NCI-H2029 treated with DMSO at 0.1 percent for 48 hours (cell line): ENCODE results near the gene PRRT1.
"Not testable (repeated sequence)": the region's sequence is repeated elsewhere in the genome, so short reads cannot be mapped to it uniquely, and the experiment has no call there.

Source experiments
- DNase-seq: peaks from one replicate; lab custom pipeline; 2025; lab: John Stamatoyannopoulos, UW

Gene PRRT1

DNA sequence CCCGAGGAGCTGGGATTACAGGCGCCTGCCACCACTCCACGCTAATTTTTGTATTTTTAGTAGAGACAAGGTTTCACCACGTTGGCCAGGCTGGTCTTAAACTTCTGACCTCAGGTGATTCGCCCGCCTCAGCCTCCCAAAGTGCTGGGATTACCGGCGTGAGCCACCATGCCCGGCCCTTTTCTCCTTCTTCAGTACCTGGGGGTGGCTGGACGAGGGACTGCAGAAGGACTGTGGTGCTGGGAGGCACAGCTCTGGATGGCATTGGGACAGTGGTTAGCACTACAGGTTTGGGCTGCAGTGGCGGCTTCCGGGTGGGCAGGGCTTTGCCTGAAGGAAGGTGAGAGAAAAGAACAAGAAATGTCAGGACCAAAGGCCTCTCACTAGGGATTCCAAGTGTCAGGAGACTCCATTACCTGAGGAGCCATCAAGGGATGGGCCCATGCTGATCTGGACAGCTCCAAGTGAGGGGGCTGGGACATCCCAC, 31.1 kb downstream of the PRRT1 start:
- DNase-seq = no peak

- no peak for DNase-seq
Measured at GRCh38 chr6:32118782-32119628, 32.7 kb downstream of the PRRT1 start.

- no peak for DNase-seq
Measured at GRCh38 chr6:32117461-32117860, 34.3 kb downstream of the PRRT1 start.

GRCh38 chr6:32116674-32117073, 35.1 kb downstream of the PRRT1 start:
- DNase-seq = no peak

DNA sequence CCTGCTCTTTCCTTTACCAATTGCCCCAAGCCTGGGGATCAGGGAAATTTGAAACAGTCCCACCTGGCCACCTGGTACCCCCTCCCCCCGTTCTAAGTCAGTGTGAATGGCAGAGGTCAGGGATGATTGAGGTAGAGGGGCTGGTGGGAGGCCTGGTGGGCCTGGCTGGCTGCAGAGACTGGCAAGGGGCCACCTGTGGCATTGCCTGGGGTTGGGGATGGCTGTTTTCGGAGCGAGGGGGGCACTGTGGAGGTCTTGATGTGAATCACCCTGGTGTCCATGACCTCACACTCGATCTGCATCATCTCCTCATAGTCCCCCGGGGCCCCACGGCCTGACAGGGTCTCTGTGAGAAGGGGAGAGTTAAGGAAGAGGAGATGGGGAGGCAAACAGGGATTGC, 36.1 kb downstream of the PRRT1 start:
- no peak for DNase-seq

- DNase-seq = no peak
Measured at GRCh38 chr6:32114796-32115195, 36.9 kb downstream of the PRRT1 start.

- no peak for DNase-seq
Measured at GRCh38 chr6:32113386-32114352, 38.1 kb downstream of the PRRT1 start.

DNA sequence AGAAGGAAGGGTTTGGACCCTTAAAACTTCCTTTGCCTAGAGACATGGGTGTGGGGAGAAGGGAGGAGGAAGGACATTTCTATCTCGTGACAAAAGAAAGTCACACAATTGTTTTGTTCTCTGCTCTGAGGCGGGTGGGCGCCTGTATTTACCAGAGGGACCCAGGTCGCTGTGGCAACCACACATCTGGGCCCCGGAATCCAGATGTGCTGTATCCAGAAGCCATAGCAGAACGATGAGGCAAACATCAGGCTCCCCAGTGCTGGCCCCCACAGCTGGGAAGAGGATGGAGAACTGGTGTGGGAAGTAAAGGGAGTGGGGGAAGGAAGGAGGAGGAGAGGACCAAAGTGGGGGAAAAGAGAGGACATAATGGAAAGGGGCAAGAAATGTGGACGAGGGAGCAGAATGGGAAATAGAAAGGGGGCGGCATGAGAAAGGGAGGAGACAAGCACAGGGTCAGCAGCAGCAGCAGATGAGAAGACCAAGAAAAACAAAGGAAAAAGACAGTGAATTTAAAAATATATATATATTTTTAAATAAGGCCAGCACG, 39.2 kb downstream of the PRRT1 start:
- DNase-seq = no peak

- DNase-seq = no peak
Measured at GRCh38 chr6:32111424-32112066, 40.2 kb downstream of the PRRT1 start.

GRCh38 chr6:32110632-32111031, 41.1 kb downstream of the PRRT1 start:
- no peak for DNase-seq

- no peak for DNase-seq
Measured at GRCh38 chr6:32109765-32110160, 42.0 kb downstream of the PRRT1 start.

GRCh38 chr6:32109114-32109764, 42.5 kb downstream of the PRRT1 start, which contains the start of gene TNXB:
Gene TNXB, minus strand, starts transcription at chr6:32109338. Its CDS starts 11,140 bp downstream, at chr6:32098198.
- DNase-seq = no peak

- DNase-seq = no peak
Measured at GRCh38 chr6:32108727-32109113, 43.0 kb downstream of the PRRT1 start.

DNA sequence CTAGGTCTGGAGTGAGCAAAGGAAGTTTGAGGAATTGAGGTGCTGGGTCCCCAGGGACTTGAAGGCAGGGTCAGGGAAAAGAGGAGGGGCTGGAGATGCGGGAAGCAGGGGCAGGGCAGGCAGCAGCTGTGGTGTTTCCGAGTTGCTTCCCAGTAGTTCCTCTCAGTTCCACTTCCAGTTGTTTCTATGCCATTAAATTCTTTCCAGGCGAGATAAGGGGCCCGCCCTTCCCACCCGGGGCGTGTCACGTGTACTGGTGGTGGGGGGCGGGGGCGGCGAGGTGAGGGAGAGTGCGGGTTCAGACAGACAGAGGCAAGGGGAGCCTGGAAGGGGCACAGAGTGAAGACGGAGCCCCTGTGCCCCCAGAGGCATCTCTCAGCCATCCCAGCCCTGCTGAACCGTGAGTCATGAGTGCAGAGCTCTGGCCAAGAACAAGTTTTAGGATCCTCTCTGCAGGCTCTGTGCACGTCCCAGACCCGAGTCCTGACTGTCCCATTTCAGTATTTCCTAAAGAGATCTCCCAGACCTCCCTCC, 43.6 kb downstream of the PRRT1 start:
- no peak for DNase-seq

- DNase-seq = no peak
Measured at GRCh38 chr6:32107406-32107805, 44.3 kb downstream of the PRRT1 start.

DNA sequence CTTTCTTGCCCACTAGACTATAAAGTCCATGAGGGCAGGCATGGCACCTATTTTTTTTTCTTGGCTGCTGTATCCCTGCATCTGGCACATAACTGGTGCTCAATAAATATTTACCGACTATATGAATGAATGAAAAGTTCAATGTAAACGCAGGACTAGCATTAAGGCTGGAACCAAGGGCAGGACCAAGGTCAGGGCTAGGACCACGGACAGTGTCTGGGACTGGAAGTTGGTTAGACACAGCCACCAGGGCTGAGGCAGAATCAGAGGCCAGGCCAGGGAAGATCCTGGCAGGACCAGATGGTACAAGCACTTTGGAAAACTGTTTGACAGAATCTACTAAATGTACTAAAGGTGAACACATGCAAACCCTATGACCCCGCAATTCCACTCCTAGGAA, 46.3 kb downstream of the PRRT1 start:
- no peak for DNase-seq

DNA sequence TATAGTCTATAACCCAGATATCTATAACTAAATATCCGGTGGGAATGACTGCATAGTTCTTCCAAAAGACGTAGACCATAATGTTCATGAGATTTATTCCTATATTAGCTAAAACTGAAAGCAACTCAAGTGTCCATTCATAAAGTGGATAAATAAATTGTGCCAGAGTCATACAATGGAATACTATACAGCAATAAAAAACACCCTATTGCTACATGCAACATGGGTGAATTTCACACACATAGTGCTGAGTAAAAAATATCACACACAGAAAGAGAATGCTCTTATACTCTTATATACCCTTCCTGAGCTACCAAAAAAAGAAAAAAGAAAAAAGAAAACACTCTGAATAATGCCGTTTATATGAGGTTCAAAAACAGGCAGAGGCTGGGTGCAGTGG, 49.5 kb downstream of the PRRT1 start:
- DNase-seq = no peak

DNA sequence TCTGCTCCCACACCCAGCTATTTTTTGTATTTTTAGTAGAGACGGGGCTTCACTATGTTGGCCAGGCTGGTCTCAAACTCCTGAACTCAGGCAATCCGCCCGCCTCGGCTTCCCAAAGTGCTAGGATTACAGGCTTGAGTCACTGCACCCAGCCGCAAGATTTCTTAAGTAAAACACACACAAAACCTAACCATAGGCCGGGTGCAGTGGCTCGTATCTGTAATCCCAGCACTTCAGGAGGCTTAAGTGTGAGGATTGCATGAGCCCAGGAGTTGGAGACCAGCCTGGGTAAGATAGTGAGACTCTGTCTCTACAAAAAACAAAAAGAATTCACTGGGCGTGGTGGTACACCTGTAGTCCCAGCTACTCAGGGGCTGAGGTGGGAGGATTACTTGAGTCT, 51.5 kb downstream of the PRRT1 start:
- not testable (repeated sequence) for DNase-seq
